ENCODE data around the gene HK1. TPM values are rescaled to one million over a fixed set of nuclear protein-coding genes. Genes with fewer than 3 reads are reported as not detected.

The HK1 gene
- total and polyA plus RNA-seq, 2 of the 4 experiments (the other 2 are of a cell fraction) = 53.7 to 90.5 TPM

GRCh38 chr10:69285699-69286098, 7.4 kb downstream of the HK1 start:
- BruUV-seq (replicated peaks) = no TSS peak
- H3K14ac ChIP-seq (replicated peaks; ENCODE audit: low read depth, low read length) = no peak overlapping the region
- H3K9me3 ChIP-seq (ENCODE audit: control insufficient read depth, insufficient read depth, low read length) = peaks cover 7% of the 10 kb centered on the region
- no peak overlapping the region for H3K27ac ChIP-seq (ENCODE audit: insufficient read depth, low read length)
- H3K36me3 ChIP-seq (ENCODE audit: control insufficient read depth, insufficient read depth, low read length) = no peaks in the 10 kb centered on the region
- H3K27me3 ChIP-seq (ENCODE audit: control insufficient read depth, insufficient read depth, low read length) = peaks cover 47% of the 10 kb centered on the region
- intact Hi-C loops (cut with micrococcal nuclease) (no loop called here), in situ Hi-C loops (cut with MboI; ENCODE audit: low sequenced_read_pairs) (no loop called here), dilution Hi-C loops (cut with HindIII; ENCODE audit: low sequenced_read_pairs, unreplicated experiment) (no loop called here)
- POLR2A ChIA-PET (ENCODE audit: unreplicated experiment) = interaction anchor here (0.5 kb wide), 1 partner anchor 185 kb away, joined by 3 read pairs; no protein-coding TSS in a partner anchor
- H3K4ac ChIP-seq (ENCODE audit: low read depth, low read length) = no peak overlapping the region
- H3K4me2 ChIP-seq (ENCODE audit: low read depth, low read length) = no peak overlapping the region
- H2AFZ ChIP-seq (replicated peaks; ENCODE audit: low read length, poor library complexity) = no peak overlapping the region
- H3K4me3 ChIP-seq (ENCODE audit: insufficient read depth, low read depth, low read length) = no peak overlapping the region
- CTCF ChIA-PET = interaction anchor here (0.7 kb wide), 1 partner anchor 99 kb away, joined by 3 read pairs; no protein-coding TSS in a partner anchor
- TF ChIP-seq RFX5 (IDR thresholded peaks at IDR 0.05; ENCODE audit: low read depth, low read length) (no peak), RAD21 (IDR thresholded peaks at IDR 0.05; ENCODE audit: low read length) (no peak)
- no peak overlapping the region for H3K56ac ChIP-seq (ENCODE audit: extremely low read depth, insufficient read depth, low read length)
- H3K23ac ChIP-seq (ENCODE audit: low read depth, low read length) = no peak overlapping the region
- no peak overlapping the region for H2BK20ac ChIP-seq (ENCODE audit: low read depth, low read length)
- no peak overlapping the region for H2BK120ac ChIP-seq (ENCODE audit: low read depth, low read length)
- H3K9ac ChIP-seq (ENCODE audit: low read depth, low read length) = no peak overlapping the region
- no peak for DNase-seq
- H4K8ac ChIP-seq (ENCODE audit: low read depth in 2 of 2, low read length in 2 of 2) = no peak overlapping the region
- H4K20me1 ChIP-seq (ENCODE audit: insufficient read depth, low read length) = no peaks in the 10 kb centered on the region
- H4K91ac ChIP-seq (ENCODE audit: insufficient read depth, low read depth, low read length) = no peak overlapping the region
- no peak overlapping the region for H2AK5ac ChIP-seq (ENCODE audit: low read depth, low read length)
- H3K9me1 ChIP-seq (ENCODE audit: insufficient read depth, low read length) = no peaks in the 10 kb centered on the region
- no peak overlapping the region for H2BK5ac ChIP-seq (ENCODE audit: low read depth, low read length, poor library complexity, severe bottlenecking)
- no peaks in the 10 kb centered on the region for H3K79me1 ChIP-seq (ENCODE audit: low read depth in 1 of 2, low read length in 2 of 2)
- H2BK15ac ChIP-seq (ENCODE audit: low read depth, low read length) = no peak overlapping the region
- no peak overlapping the region for H3K18ac ChIP-seq (ENCODE audit: low read depth, low read length)
- no peak overlapping the region for H2AK9ac ChIP-seq (replicated peaks; ENCODE audit: low read depth, low read length, poor library complexity)
- WGBS, 2 experiments (ENCODE audit: extremely low coverage in 2 of 2, insufficient read length in 1 of 2) = no CpG with 5 or more reads among the region's 4 CpGs
- H4K5ac ChIP-seq (ENCODE audit: low read depth, low read length) = no peak overlapping the region
- no peak for ATAC-seq (ENCODE audit: low read depth)
- no peaks in the 10 kb centered on the region for H3K4me1 ChIP-seq (ENCODE audit: control insufficient read depth, insufficient read depth, low read length)
